ENCODE measurements around the gene HOXC13. TPM values are rescaled to one million over a fixed set of nuclear protein-coding genes. Genes with fewer than 3 reads are reported as not detected.

HOXC13 gene
- total RNA-seq, 2 donors from 2014 or later = 0.34 to 1.2 TPM

GRCh38 chr12:53960187-53961024 lies 21.8 kb downstream of the HOXC13 start:
- no peak for DNase-seq (ENCODE audit: low spot score)
- no peak overlapping the region for H3K27ac ChIP-seq

GRCh38 chr12:53961025-53961761 lies 22.6 kb downstream of the HOXC13 start:
- H3K27ac ChIP-seq = no peak overlapping the region
- H3K27me3 ChIP-seq (replicated peaks; ENCODE audit: insufficient read depth) = peaks cover 71% of the 10 kb centered on the region
- no peak overlapping the region for H3K4me3 ChIP-seq
- no peak for DNase-seq (ENCODE audit: low spot score)
- no peaks in the 10 kb centered on the region for H3K9me3 ChIP-seq
- no peaks in the 10 kb centered on the region for H3K4me1 ChIP-seq (replicated peaks)
- no peak for TF ChIP-seq POLR2AphosphoS5 (IDR thresholded peaks at IDR 0.05)
- TF ChIP-seq POLR2A (IDR thresholded peaks at IDR 0.05) = no peak
- no peak for TF ChIP-seq CTCF (IDR thresholded peaks at IDR 0.05)
- intact Hi-C loops (cut with DNase I) = no loop called here
- H3K36me3 ChIP-seq = no peaks in the 10 kb centered on the region
- 17% methylated on average over 44 of the region's 72 CpGs for WGBS

More at GRCh38 chr12:53960187-53961024, 21.8 kb downstream of the HOXC13 start:
- Histone ChIP-seq H3K4me1 (replicated peaks) (no peaks in the 10 kb centered on the region), H3K4me3 (no peak overlapping the region), H3K27me3 (replicated peaks; ENCODE audit: insufficient read depth) (peaks cover 72% of the 10 kb centered on the region), H3K36me3 (no peaks in the 10 kb centered on the region), H3K9me3 (no peaks in the 10 kb centered on the region)
- no peak for TF ChIP-seq POLR2AphosphoS5 (IDR thresholded peaks at IDR 0.05)
- TF ChIP-seq POLR2A (IDR thresholded peaks at IDR 0.05) = no peak
- no peak for TF ChIP-seq CTCF (IDR thresholded peaks at IDR 0.05)
- WGBS = 43% methylated on average over 39 of the region's 39 CpGs
- intact Hi-C loops (cut with DNase I) = no loop called here

- no peak for DNase-seq (ENCODE audit: low spot score)
- no peaks in the 10 kb centered on the region for H3K36me3 ChIP-seq
- intact Hi-C loops (cut with DNase I) = no loop called here
- H3K27ac ChIP-seq = no peak overlapping the region
- no peaks in the 10 kb centered on the region for H3K4me1 ChIP-seq (replicated peaks)
- no peak for TF ChIP-seq POLR2AphosphoS5 (IDR thresholded peaks at IDR 0.05)
- no peak for TF ChIP-seq POLR2A (IDR thresholded peaks at IDR 0.05)
- no peak for TF ChIP-seq CTCF (IDR thresholded peaks at IDR 0.05)
- no peak overlapping the region for H3K4me3 ChIP-seq
- peaks cover 60% of the 10 kb centered on the region for H3K27me3 ChIP-seq (replicated peaks; ENCODE audit: insufficient read depth)
- WGBS = 63% methylated on average over 7 of the region's 7 CpGs
- H3K9me3 ChIP-seq = no peaks in the 10 kb centered on the region
These were observed 24.4 kb downstream of the HOXC13 start for GRCh38 chr12:53963005-53963404.

- Histone ChIP-seq H3K9me3 (no peaks in the 10 kb centered on the region), H3K27me3 (replicated peaks; ENCODE audit: insufficient read depth) (peaks cover 54% of the 10 kb centered on the region), H3K36me3 (no peaks in the 10 kb centered on the region), H3K4me3 (no peak overlapping the region), H3K4me1 (replicated peaks) (no peaks in the 10 kb centered on the region), H3K27ac (no peak overlapping the region)
- TF ChIP-seq POLR2A (IDR thresholded peaks at IDR 0.05) (no peak), CTCF (IDR thresholded peaks at IDR 0.05) (no peak), POLR2AphosphoS5 (IDR thresholded peaks at IDR 0.05) (no peak)
- no peak for DNase-seq (ENCODE audit: low spot score)
- intact Hi-C loops (cut with DNase I) = no loop called here
- 26% methylated on average over 38 of the region's 38 CpGs for WGBS
These were observed 25.0 kb downstream of the HOXC13 start for GRCh38 chr12:53963434-53964314.

Measured in prostate gland (tissue), 2 donors.